Epithelial cell of esophagus (primary cell): ENCODE data around the gene CRTC3.

Experiments
- DNase-seq: peaks from one replicate; pipeline ENCODE4 v3.0.0; 2010; ENCODE audit warnings: low read depth
- H3K4me3 ChIP-seq: 2 replicates; pipeline ENCODE4 v1.5.1; 2011; ENCODE audit warnings: mild to moderate bottlenecking, low read length, control low read depth
- TF ChIP-seq, protein P1 (sequence below): IDR thresholded peaks from 2 replicates; pipeline ENCODE4 v1.5.1; 2011; ENCODE audit warnings: low read depth, mild to moderate bottlenecking, low read length, control low read depth, inconsistent platforms; ENCODE audit not compliant: insufficient read depth; ENCODE audit errors: missing control alignments

The CRTC3 gene

DNA sequence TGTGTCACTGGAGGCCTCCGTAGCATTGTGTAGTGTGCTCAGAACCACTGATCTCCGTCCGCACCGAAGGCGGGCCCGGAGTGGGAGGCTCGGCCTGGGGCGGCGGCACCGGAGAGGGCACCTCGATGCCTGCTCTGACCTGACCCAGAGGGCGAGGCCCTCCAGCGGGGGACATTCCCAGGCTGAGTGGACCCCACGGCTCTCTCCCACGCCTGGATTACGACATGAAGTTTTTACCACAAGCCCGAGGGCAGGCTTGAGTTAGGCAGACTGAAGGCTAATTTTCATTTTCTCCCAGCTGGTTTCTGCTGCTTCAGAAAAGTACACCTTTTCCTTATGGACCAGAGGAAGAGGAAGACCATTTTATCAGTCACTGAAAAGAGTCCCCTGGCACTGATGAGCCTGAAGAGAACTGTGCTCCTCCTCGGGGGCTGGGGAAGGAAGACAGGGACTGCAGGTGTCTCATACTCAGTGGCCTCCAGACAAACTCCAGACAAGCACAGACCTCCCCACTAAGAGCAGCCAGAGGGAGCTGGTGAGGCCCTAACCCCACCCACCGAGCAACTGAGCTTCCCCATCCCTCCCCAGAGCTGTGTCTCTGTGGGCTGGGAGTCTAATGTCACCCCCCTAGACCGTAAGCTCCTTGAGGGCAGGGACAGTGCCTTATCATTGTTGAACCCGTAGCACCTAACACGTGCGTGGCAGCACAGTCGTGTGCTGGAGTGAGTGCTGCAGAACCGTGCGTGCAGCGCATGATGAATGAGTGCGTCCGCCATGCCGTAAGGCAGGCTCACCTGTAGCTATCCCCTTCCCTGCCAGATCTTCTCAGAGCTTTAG lies 113.0 kb downstream of the CRTC3 start:
- H3K4me3 ChIP-seq = no peak overlapping the region
- DNase-seq = no peak
- TF ChIP-seq, protein P1, sequence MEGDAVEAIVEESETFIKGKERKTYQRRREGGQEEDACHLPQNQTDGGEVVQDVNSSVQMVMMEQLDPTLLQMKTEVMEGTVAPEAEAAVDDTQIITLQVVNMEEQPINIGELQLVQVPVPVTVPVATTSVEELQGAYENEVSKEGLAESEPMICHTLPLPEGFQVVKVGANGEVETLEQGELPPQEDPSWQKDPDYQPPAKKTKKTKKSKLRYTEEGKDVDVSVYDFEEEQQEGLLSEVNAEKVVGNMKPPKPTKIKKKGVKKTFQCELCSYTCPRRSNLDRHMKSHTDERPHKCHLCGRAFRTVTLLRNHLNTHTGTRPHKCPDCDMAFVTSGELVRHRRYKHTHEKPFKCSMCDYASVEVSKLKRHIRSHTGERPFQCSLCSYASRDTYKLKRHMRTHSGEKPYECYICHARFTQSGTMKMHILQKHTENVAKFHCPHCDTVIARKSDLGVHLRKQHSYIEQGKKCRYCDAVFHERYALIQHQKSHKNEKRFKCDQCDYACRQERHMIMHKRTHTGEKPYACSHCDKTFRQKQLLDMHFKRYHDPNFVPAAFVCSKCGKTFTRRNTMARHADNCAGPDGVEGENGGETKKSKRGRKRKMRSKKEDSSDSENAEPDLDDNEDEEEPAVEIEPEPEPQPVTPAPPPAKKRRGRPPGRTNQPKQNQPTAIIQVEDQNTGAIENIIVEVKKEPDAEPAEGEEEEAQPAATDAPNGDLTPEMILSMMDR = no peak

DNA sequence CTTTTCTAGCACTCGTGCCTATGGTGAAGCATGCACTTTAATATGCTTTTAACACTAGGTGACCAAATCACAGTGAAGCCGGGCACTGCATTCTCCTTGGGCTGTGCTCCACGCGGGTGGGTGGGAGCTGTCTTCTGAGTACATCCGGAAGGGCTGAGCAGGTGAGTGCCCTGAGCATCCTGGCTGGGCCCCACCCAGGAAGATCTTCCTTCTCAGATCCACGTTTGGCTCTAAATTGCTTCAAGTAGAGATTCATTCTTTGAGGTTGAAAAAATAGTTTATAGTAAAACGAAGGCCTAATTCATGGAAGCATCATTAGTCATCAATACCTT lies 113.5 kb downstream of the CRTC3 start:
- TF ChIP-seq, protein P1 = no peak
- no peak overlapping the region for H3K4me3 ChIP-seq
- DNase-seq = no peak

DNA sequence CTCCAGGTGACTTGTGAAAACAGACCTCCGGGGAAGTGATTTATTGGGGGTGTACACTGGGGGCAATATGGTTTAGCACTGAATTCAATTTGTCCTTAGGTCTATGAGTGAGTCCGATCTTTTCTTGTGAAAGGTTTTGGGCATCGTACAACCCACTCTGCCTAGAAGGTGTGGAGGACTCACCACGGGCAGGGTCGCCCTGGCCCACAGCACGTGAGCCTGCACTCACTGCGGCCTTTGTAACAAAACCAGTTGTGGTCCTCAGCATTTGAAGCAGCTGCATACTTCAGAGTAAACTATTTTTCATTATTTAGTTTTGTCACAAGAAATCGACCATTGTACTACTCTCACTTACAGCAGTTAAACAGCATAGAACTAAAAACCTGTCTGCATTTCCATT lies 114.8 kb downstream of the CRTC3 start:
- no peak overlapping the region for H3K4me3 ChIP-seq
- no peak for DNase-seq
- TF ChIP-seq, protein P1 = no peak

DNA sequence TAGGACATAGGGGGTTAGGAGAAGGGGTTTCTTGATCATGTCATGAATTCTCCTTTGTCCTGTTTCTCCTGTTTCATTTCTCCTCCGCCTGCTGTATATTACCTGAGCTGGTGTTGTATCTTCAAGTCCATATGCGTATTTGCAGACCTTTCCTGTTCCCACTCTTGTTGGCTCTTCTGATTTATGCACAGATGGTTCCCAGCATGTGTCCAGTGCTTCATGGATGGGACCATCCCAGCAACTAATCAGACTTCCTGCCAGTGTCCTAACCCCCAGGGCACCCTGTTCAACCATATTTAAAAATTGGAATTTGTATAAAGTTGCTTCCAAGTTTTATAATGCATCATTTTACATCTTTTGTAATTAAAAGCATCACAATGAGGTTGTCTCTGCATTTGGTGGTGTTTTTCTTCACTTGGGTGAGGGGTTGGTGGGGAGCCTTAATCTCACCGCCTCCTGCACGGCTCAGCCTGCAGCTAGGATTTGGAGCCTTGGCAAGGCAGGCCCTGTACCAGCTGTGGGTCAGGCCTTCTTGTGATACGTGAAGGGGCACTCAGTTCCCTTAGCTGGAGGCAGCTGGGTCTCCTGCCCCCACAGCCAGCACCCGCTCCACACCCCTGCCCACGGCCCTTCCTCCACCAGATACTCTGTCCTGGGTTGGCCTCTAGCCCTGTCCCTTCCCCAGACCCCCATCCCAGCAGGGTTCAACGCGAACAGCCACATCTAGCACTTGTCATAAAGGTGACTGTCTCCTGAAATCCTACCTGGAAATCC lies 115.4 kb downstream of the CRTC3 start:
- DNase-seq = no peak
- TF ChIP-seq, protein P1 = no peak
- H3K4me3 ChIP-seq = no peak overlapping the region

DNA sequence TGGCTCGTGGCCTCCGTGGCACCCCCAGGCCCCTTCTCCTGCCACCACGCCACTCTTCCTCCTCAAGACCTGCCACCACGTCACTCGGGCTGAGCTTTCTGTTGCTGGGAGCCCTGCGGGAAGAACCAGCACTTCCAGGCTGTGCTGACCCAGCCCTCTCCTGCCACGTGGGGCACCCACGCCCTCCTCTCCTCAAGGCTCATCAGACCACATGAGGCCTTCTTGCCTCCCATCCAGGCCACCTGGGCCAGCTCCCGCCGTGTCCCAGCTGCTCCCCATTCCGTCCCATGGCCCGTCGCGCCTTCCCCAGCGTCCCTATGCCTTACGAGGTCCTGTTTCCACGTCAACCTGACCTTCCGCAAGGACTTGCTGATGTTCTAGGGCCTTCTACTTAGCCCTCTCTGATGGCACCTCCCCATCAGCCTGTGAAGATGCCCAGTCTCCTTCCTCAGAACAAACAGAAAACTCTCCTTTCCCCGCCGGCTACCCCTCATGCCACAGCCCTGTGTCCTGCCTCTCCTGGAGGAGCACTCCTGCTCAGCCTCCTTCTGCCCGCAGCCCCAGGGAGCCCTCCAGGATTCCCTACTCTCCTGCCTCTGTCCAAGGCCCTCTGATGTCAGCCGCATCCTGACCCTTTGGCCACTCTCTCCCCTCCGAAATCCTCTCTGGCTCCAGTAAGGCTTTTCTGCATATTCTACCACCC lies 116.3 kb downstream of the CRTC3 start:
- TF ChIP-seq, protein P1 = no peak
- H3K4me3 ChIP-seq = no peak overlapping the region
- DNase-seq = peak; percentile 26

DNA sequence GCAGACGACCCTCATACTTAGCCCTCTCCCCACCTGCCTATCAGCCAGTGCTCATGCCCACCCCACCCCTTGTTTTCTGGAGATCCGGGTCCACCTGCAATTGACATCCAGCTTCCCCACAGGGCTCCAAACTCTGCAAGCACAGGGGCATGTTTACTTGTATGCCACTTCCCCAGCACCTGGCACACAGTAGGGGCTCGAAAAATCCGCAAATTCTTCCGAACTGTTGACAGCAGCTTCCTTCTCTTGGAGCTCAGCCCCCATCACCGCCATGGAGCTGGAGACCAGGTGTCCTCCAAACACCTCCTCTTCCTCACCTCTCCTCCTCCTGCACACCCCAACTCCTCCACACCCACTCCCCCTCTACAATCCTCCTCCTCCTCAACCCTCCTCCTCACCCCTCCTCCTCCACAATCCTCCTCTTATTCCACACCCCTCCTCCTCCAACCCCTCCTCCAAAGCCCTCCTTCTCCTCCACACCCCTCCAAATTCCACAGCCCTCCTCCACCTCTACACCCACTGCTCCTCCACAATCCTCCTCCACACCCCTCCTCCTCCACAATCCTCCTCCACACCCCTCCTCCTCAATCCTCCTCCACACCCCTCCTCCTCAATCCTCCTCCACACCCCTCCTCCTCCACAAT lies 117.1 kb downstream of the CRTC3 start:
- TF ChIP-seq, protein P1 = no peak
- H3K4me3 ChIP-seq = no peak overlapping the region
- DNase-seq = no peak
